ENCODE measurements around the gene ITSN1.

The ITSN1 gene

DNA sequence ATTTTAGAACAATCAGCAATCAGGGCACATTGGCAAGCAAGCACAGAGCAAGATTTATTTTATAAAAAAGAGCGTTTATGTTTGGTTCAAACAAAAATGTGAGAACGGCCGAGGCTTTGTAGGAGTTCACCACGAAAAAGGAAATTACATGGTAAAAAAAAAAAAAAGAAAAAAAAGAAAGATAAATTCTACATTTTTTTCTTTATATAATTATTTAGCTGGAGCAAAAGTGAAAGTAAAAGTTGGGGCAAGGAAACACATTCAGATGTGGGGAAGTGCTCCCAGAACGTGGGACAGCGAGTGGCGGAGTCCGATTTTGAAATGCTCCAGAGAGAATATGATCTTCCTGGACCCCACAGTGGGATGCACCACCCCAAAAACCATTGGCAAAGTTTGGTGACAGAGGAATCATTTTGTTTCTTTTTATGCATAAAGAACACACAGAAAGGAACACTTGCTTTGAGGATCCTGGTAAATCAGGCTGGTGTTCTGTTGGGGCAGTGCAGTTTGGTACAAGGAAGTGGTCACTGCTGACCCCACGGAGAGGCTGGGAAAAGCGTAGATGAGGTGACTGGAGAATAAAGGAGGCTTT is 289.6 kb downstream of the ITSN1 start:
- no peak for DNase-seq (ENCODE audit: low read depth)

DNA sequence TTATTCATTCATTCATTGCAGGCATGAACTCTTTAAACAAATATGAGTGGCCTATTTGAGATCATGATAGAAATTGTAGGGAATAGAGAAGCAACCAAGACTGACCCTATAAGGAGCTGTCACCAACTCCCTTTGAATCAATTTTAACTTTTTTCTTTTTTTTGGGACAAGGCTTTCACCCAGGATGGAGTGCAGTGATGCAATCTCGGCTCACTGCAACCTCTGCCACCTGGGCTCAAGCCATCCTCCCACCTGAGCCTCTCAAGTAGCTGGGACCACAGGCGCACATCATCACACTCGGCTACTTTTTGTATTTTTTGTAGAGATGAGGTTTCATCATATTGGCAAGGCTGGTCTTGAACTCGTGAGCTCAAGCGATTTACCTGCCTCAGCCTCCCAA is 290.4 kb downstream of the ITSN1 start:
- no peak for DNase-seq (ENCODE audit: low read depth)

DNA sequence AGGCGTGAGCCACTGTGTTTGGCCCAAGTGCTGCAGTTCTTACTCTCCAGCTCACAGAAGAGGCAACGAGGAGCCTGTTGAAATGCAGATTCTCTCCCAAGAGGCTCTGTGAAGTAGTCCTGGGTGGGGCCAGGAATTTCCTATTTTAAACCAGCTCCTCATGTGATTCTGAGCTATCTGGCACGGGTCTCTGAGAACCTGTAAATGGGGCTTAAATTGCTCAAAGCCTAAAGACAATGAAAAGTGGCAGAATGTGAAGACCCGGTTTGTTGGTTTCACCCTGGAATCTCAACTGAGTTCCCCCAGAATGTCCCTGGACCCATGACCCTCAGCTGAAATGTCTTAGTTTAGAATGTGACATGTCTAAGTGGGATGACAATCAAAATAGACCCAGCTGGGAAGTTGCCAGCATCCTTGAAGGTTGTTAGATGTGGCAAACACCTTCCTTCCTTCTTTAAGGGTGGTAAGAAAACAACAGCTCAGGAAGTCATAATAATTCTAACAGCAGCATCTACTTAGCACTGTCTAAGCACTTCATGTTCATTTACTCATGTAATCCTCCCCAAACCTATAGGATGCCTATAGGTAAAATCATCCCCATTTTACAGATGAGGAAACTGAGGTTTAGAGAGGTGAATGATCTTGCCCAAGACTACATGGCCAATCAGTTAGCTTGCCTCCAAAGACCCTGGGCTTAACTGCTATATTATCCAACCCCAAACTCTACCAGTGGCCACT is 294.2 kb downstream of the ITSN1 start:
- DNase-seq (ENCODE audit: low read depth), result no peak

DNA sequence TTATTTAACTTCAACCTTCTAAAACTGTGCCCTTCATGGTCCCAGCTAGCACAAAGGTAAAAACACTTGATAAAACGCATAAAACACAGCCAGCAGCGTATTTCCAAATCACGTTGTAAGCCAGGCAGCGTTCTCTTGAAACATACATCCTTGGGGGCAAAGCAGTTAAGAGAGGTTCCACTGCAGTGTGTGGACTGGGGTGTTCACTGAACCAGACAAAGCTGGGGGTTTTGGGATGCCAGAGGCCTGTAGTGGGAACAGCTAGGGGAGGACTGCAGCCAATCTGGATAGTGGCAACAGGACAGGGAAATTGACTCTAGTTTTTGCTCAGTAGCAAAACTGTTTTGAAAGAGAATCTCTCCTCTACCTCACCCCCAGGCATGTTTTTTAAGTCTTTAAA is 294.8 kb downstream of the ITSN1 start:
- DNase-seq (ENCODE audit: low read depth), result no peak

DNA sequence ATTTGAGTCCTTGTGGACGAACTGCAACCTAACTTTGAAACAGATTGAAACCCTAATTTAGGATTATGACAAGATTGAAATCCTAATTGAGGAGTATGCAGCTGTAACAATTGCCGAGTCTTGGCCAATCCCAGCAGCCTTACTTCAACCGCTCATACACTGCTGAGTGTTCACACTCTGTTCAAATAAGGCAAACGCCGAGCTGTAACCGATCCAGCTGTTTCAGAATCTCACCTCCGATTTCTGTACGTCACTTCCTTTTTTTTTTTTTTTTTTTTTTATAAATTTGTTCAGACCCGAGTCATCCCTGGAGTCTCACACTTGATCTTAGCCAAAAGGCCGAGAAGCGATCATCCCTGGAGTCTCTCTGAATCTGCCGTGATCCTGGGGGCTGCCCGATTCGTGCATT is 295.6 kb downstream of the ITSN1 start:
- DNase-seq (ENCODE audit: low read depth), result no peak

DNA sequence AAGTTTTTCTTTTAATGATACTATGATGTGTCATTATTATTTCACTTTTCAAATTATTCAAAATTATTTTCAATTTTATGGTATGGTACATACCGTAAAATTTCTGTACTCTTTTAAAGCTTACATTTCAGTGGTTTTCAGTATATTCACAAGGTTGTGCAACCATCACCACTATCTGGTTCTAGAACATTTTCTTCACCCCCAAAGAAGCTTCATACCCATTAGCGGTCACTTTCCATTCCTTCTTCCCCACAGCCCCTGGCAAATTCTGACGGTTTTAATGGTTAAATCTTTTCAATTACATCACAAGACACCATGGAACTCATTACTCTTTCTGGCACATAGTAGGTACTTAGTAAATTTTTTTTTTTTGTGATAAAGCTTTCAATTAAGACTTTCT is 296.1 kb downstream of the ITSN1 start:
- no peak for DNase-seq (ENCODE audit: low read depth)

DNA sequence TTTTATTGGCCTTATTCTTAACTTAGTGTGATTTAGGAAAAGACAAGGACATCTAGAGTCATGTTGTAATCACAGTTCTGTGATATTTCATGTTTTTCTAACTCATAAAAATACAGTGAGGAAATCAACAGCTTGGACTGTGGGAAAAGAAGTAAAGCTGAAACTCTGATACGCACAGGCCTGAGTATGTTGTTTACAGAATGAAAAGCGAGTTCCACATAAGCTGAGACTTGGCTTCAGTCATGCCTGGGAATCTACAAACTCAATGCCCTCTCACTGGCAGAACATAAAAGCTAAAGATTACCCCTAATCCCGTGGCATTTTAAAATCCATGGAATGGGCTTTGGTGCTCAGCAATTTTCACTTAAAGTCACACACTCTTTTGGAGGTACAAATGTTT is 296.9 kb downstream of the ITSN1 start:
- DNase-seq (ENCODE audit: low read depth), result no peak

DNA sequence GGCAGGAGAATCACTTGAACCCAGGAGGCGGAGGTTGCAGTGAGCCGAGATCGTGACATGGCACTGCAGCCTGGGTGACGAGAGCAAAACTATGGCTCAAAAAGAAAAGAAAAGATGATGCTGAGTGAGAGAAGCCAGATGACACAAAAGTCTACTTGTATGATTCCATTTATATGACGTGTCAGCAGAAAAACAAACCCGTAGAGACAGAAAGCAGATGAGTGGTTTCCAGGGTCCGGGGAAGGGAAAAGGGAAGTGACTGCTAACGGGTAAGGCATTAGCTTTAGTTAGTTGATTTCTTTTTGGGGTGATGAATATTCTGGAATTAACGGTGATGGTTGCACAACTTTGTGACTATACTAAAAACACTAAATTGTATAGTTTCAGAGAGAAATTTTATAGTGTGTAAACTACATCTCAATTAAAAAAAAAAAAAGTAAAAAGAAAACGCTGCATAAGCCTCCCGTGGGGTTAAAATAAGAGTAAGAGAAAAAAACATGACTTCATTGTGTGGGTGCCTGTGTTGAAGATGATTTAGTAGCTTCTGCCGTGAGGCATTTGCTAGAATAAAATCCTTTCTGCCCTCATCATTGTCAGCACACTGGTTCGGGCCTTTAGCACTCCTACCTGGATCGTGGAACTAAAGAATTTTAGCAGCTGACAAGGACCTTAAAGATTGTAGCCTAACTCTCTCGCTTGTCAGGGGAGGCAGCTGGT is 298.0 kb downstream of the ITSN1 start:
- no peak for DNase-seq (ENCODE audit: low read depth)

DNA sequence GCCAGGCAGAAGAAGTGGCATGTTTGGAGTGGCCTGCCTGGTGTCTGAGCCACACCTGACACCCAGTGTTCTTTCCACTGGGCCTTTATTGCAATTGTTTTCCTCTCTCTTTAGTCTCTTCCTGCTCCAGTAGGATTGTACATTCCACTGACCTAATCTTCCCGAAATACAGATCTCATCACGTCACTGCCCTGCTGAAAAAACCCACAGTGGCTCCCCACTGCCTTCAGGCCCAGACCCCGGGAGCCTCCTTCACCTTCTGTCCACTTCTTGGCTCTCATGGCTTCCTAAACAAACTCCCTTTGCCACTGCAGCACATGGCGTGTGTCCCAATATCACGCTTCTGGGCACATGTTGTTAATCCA is 298.6 kb downstream of the ITSN1 start:
- DNase-seq (ENCODE audit: low read depth), result no peak

DNA sequence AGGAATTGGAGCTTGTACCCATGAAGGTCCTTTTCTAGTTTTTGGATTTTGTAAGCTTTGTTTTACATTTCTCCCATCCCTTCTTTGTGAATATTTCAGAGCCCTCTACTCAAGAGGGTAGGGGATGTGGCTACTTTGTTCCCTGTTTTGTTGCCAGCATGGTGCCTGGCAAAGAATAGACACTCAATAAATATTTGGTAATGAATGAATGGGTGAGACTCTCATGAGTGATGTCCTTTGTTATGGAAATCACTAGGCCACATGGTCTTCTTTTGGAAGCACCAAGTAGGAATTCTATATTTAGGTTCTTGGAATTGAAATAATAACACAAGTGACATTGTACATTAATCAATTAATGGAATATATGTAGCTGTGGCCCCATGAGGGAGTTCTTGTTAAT is 300.1 kb downstream of the ITSN1 start:
- DNase-seq (ENCODE audit: low read depth), result no peak

DNA sequence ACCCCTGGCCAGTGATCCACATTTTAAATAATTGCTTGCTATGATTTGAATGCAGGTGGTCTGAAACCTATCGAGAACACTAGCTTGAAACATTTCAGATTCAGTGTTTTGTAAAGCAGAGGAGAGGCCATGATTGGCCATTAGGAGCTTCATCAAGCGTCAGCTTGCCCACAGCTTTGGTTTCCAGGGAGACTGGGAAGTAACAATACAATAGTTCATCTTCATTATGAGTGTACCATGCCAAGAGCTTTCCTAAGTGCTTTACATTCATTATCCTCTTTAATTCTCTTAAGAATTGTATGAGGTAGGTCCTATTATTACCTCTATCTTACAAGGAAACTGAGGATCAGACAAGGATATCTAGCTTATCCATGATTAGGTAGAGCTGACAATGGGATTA is 301.0 kb downstream of the ITSN1 start:
- no peak for DNase-seq (ENCODE audit: low read depth)

DNA sequence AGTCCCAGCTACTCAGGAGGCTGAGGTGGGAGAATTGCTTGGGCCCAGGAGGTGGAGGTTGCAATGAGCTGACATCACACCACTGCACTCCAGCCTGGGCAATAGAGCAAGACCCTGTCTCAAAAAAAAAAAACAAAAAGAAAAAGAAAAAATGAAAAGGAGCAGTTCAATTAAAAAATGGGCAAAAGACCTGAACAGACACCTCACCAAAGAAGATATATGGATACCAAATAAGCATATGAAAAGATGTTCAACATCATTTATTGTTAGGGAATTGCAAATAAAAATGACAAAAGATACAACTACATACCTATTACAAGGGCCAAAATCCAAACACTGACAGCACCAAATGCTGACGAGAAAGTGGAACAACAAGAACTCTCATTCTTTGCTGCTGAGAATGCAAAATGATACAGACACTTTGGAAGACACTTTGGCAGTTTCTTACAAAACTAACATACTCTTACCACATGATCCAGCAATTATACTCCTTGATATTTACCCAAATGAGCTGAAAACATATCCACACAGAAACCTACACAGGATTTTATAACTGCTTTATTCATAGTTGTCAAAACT is 302.0 kb downstream of the ITSN1 start:
- no peak for DNase-seq (ENCODE audit: low read depth)

DNA sequence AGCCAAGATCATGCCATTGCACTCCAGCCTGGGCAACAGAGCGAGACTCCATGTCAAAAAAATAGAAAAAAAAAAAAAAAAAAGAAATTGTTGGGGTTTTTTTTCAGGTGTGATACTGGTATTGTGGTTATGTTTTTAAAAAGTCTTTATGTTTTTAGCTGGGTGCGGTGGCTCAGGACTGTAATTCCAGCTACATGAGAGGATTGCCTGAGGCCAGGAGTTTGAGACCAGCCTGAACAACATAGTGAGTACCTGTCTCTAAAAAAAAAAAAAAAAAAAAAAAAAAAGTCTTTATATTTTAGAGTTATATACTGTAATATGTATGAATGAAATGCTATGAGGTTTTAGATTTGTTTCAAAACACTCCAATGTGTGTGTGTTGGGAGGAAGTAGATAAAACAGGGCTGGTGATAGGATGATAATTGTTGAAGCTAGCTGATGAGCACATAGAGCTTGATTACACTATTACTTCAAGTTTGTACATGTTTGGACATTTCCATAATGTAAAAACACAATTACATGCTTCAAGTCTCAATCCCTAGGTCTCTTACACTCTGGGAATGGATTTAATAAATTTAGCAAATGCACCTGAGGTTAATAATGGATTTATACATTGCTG is 303.5 kb downstream of the ITSN1 start:
- no peak for DNase-seq (ENCODE audit: low read depth)

DNA sequence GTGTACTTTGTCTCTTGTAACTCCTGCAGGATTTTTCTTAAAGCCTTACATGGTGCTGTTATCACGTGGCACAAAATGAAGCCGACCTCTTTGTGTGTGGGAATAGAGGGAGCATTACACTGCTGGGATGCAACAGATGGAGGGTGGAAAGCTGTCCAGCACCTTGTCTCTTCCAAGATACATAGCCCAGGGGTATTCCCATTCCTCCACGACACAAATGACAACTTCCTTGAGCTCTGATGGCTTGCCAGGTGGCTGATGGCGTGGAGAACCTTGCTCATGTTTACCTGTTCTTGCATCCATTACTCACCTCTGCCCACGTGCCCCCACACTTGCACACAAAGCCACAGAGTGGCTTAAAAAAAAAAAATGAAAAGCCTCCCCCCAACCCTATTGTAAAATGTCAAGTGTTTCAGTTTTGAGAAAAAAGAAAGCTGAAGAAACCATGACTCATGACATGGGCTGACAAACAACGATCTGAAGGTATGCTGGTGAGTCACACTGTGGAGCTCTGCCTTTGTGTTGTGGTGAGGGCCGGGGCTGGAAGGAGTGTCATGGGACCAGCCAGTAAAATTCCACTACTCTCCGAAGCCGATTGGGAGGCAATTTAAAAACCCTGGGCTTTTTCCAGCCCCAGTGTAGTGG is 305.3 kb downstream of the ITSN1 start:
- peak; percentile 81 for DNase-seq (ENCODE audit: low read depth)

DNA sequence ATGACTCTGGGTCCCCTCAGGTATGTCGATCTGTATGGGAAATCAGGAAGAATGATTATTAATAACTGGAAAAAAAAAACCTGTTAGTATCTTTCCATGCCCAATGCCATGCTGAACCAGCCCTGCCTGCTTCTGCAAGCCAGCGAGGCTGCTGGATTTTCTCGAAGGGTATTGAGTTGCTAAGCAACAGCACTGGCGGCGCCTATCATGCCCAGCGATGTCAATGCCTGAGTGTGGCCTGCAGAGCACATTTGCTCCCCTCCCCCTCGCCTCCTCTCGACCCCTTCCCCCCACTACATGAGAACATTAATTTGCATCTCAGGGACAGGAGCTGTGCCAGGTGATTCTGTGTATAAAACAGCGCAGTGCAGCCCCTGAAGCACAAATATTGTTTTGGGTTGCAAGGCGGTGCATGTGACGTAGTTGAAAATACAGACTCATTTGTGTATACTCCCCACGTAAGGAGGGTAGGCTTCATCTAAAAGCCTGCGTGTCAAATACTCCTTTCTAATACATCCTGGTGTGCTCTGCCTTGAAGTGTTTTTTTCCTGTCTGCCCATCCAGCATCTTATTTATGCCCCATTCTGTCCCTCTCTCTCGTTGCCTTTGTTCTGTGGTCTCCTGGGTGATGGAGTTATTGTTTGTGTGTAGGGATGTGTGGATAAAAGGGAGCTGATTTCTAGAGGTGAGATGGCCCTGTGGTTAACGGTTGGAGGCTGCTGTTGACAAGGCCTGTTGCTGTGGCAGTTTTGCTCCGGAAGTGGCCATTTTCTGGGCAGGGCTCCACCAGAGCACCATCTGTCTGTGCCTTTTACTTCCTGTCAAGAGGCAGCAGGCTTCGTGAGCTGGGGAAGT is 306.0 kb downstream of the ITSN1 start:
- peak; percentile 48 for DNase-seq (ENCODE audit: low read depth)

DNA sequence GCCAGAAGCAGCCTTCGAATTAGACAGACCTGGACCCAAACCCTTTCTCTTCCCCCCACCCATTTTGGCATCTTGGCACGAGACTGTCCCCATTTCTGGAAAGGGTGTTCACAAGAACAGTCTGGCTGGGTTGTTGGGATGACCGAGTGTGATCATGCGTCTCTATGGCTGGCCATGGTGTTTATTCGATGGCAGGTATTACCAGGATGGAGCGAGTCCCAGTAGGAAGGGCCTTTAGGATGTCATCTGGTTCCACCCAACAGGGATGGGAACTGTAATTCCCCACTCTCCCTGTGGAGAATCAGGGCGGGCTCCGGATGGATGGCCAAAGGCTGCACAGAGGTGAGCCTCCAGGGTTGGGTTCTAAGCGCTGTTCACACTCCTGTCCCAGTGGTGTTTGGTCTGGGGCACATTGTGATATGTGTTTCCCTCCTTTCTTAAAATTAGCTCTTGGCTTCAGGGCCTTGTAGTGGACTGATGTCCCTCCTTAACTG is 306.7 kb downstream of the ITSN1 start:
- no peak for DNase-seq (ENCODE audit: low read depth)
